WTC11 (cell line): ENCODE data around the gene TESK2. TPM values are rescaled to one million over a fixed set of nuclear protein-coding genes. Genes with fewer than 3 reads are reported as not detected.

Experiments used
- ATAC-seq: fragments of 200-7000 bp; cut with Tn5 transposase; 2 replicates; pipeline ENCODE4 v1.10.0; 2021; ENCODE audit warnings: mild to moderate bottlenecking, moderate library complexity
- CTCF ChIA-PET: fragments of 300-600 bp; sonication (Branson Sonifier 250); formaldehyde crosslinking; loops from one replicate; lab custom pipeline; 2021; ENCODE audit warnings: antibody characterized with exemption; lab: Charles Lee
- POLR2A ChIA-PET: fragments of 350-600 bp; sonication (Branson Sonifier 250); formaldehyde crosslinking; loops from one replicate; lab custom pipeline; 2021; ENCODE audit warnings: antibody characterized with exemption; lab: Charles Lee
- DNase-seq: peaks from one replicate; pipeline ENCODE4 v3.0.0; 2021; ENCODE audit warnings: low spot score
- H3K27ac Mint-ChIP-seq: 2 replicates; pipeline ENCODE4 v1.8.0; 2021; ENCODE audit warnings: mixed read lengths
- H3K27me3 Mint-ChIP-seq: 2 replicates; pipeline ENCODE4 v1.8.0; 2021; ENCODE audit warnings: low read depth, mild to moderate bottlenecking, moderate library complexity, mixed read lengths
- H3K36me3 Mint-ChIP-seq: 2 replicates; pipeline ENCODE4 v1.8.0; 2021; ENCODE audit warnings: mixed read lengths
- H3K4me1 Mint-ChIP-seq: 2 replicates; pipeline ENCODE4 v1.8.0; 2022; ENCODE audit warnings: mixed read lengths
- H3K4me3 Mint-ChIP-seq: 2 replicates; pipeline ENCODE4 v1.8.0; 2021; ENCODE audit warnings: mild to moderate bottlenecking, moderate library complexity, mixed read lengths
- H3K9me3 Mint-ChIP-seq: 2 replicates; pipeline ENCODE4 v1.8.0; 2021; ENCODE audit warnings: mixed read lengths
- AR ChIP-seq: fragments of 250-450 bp; sonication (Bioruptor Pico); IDR thresholded peaks from 2 replicates; pipeline ENCODE4 v1.9.0; 2021; ENCODE audit warnings: mild to moderate bottlenecking
- CBFB ChIP-seq: sonication (generic); formaldehyde crosslinking; IDR thresholded peaks from 2 replicates; pipeline ENCODE4 v1.8.1; 2022; ENCODE audit warnings: mild to moderate bottlenecking, low read depth, missing genetic modification reagents
- E2F1 ChIP-seq: sonication (generic); formaldehyde crosslinking; IDR thresholded peaks from 2 replicates; pipeline ENCODE4 v1.8.0; 2022; ENCODE audit warnings: mild to moderate bottlenecking, missing genetic modification reagents
- ETV6 ChIP-seq: sonication (generic); formaldehyde crosslinking; IDR thresholded peaks from 2 replicates; pipeline ENCODE4 v1.8.1; 2022; ENCODE audit warnings: mild to moderate bottlenecking, missing genetic modification reagents
- FOXJ3 ChIP-seq: sonication (generic); formaldehyde crosslinking; IDR thresholded peaks from 2 replicates; pipeline ENCODE4 v1.9.0; 2021; ENCODE audit warnings: missing genetic modification reagents, mild to moderate bottlenecking, borderline replicate concordance
- FOXP1 ChIP-seq: sonication (generic); formaldehyde crosslinking; IDR thresholded peaks from 2 replicates; pipeline ENCODE4 v1.8.0; 2022; ENCODE audit warnings: missing genetic modification reagents, mild to moderate bottlenecking, moderate library complexity, borderline replicate concordance
- FOXP4 ChIP-seq: sonication (generic); formaldehyde crosslinking; IDR thresholded peaks from 2 replicates; pipeline ENCODE4 v1.8.0; 2022; ENCODE audit warnings: mild to moderate bottlenecking, missing genetic modification reagents
- GABPB1 ChIP-seq: sonication (generic); formaldehyde crosslinking; IDR thresholded peaks from 2 replicates; pipeline ENCODE4 v1.8.1; 2023; ENCODE audit warnings: mild to moderate bottlenecking, missing genetic modification reagents
- GTF2I ChIP-seq: fragments of 250-450 bp; sonication (Bioruptor Pico); conservative IDR thresholded peaks from 2 replicates; pipeline ENCODE4 v1.4.0; 2021; ENCODE audit warnings: mild to moderate bottlenecking
- IRF2 ChIP-seq: sonication (generic); formaldehyde crosslinking; IDR thresholded peaks from 2 replicates; pipeline ENCODE4 v1.8.0; 2022; ENCODE audit warnings: low read depth, missing genetic modification reagents, borderline replicate concordance
- JAZF1 ChIP-seq: fragments of 250-450 bp; sonication (Bioruptor Pico); IDR thresholded peaks from 2 replicates; pipeline ENCODE4 v1.9.0; 2021; ENCODE audit warnings: moderate library complexity, mild to moderate bottlenecking, inconsistent platforms
- MXD4 ChIP-seq: fragments of 250-450 bp; sonication (Bioruptor Pico); IDR thresholded peaks from 2 replicates; pipeline ENCODE4 v1.8.0; 2021; ENCODE audit warnings: mild to moderate bottlenecking, moderate library complexity, borderline replicate concordance
- NFATC4 ChIP-seq: fragments of 250-450 bp; sonication (Bioruptor Pico); IDR thresholded peaks from 2 replicates; pipeline ENCODE4 v1.9.0; 2021; ENCODE audit warnings: mild to moderate bottlenecking
- STAT6 ChIP-seq: sonication (generic); formaldehyde crosslinking; conservative IDR thresholded peaks from 2 replicates; pipeline ENCODE4 v1.8.1; 2023; ENCODE audit warnings: mild to moderate bottlenecking, low read depth, missing genetic modification reagents, moderate library complexity
- ZBTB21 ChIP-seq: sonication (generic); formaldehyde crosslinking; IDR thresholded peaks from 2 replicates; pipeline ENCODE4 v1.8.1; 2023; ENCODE audit warnings: mild to moderate bottlenecking, missing genetic modification reagents, borderline replicate concordance
- ZBTB43 ChIP-seq: sonication (generic); formaldehyde crosslinking; IDR thresholded peaks from 2 replicates; pipeline ENCODE4 v1.8.1; 2023; ENCODE audit warnings: mild to moderate bottlenecking, missing genetic modification reagents
- ZMAT4 ChIP-seq: fragments of 250-450 bp; sonication (Bioruptor Pico); IDR thresholded peaks from 2 replicates; pipeline ENCODE4 v1.9.0; 2021; ENCODE audit warnings: mild to moderate bottlenecking
- ZNF138 ChIP-seq: sonication (generic); formaldehyde crosslinking; conservative IDR thresholded peaks from 2 replicates; pipeline ENCODE4 v1.8.1; 2022; ENCODE audit warnings: mild to moderate bottlenecking, moderate library complexity, missing genetic modification reagents
- ZNF232 ChIP-seq: sonication (generic); formaldehyde crosslinking; IDR thresholded peaks from 2 replicates; pipeline ENCODE4 v1.8.0; 2022; ENCODE audit warnings: mild to moderate bottlenecking, missing genetic modification reagents
- ZNF671 ChIP-seq: fragments of 250-450 bp; sonication (Bioruptor Pico); IDR thresholded peaks from 2 replicates; pipeline ENCODE4 v1.8.0; 2021; ENCODE audit warnings: mild to moderate bottlenecking
- ZSCAN18 ChIP-seq: fragments of 250-450 bp; sonication (Bioruptor Pico); IDR thresholded peaks from 2 replicates; pipeline ENCODE4 v2.1.2; 2022; ENCODE audit warnings: mild to moderate bottlenecking, moderate library complexity
- total RNA-seq: library from RNA; stranded (reverse); gene quantifications from 3 replicates; pipeline ENCODE4 v1.2.3, GENCODE V29; 2021

Gene TESK2
- total RNA-seq, 1 experiment from 2014 or later = 13.3 TPM

GRCh38 chr1:45423906-45424678, 66.9 kb downstream of the TESK2 start (continued):
- no peak for TF ChIP-seq FOXJ3 (CRISPR knock-in tag)
- no peak for TF ChIP-seq ZNF232
- TF ChIP-seq E2F1 (CRISPR knock-in tag) = no peak
- no peak for TF ChIP-seq NFATC4 (CRISPR knock-in tag)
- no peak for TF ChIP-seq ZBTB21 (CRISPR knock-in tag)
- TF ChIP-seq AR = no peak
- TF ChIP-seq GABPB1 (CRISPR knock-in tag) = no peak
- TF ChIP-seq GTF2I (CRISPR knock-in tag) = no peak
- no peak for TF ChIP-seq ZMAT4 (CRISPR knock-in tag)
- TF ChIP-seq ZSCAN18 (CRISPR knock-in tag) = no peak

- H3K4me1 Mint-ChIP-seq = no peaks in the 10 kb centered on the region
- no peak overlapping the region for H3K4me3 Mint-ChIP-seq
- no peak overlapping the region for H3K27ac Mint-ChIP-seq
- CTCF ChIA-PET = no interaction called here
- ATAC-seq (no peak), DNase-seq (no peak)
- POLR2A ChIA-PET = no interaction called here
- peaks cover 8% of the 10 kb centered on the region for H3K9me3 Mint-ChIP-seq
- peaks cover 9% of the 10 kb centered on the region for H3K36me3 Mint-ChIP-seq
- no peaks in the 10 kb centered on the region for H3K27me3 Mint-ChIP-seq
- no peak for TF ChIP-seq ZBTB43
- TF ChIP-seq STAT6 (CRISPR knock-in tag) = no peak
- no peak for TF ChIP-seq MXD4
- TF ChIP-seq FOXP1 (CRISPR knock-in tag) = no peak
- no peak for TF ChIP-seq ZMAT4 (CRISPR knock-in tag)
- TF ChIP-seq ETV6 = no peak
- TF ChIP-seq ZSCAN18 (CRISPR knock-in tag) = no peak
- TF ChIP-seq ZNF671 = no peak
- no peak for TF ChIP-seq CBFB
- TF ChIP-seq ZNF138 (CRISPR knock-in tag) = no peak
- TF ChIP-seq NFATC4 (CRISPR knock-in tag) = no peak
- TF ChIP-seq FOXP4 (CRISPR knock-in tag) = no peak
- no peak for TF ChIP-seq JAZF1
- no peak for TF ChIP-seq IRF2 (CRISPR knock-in tag)
Measured at GRCh38 chr1:45421935-45422334, 69.0 kb downstream of the TESK2 start.
